H1 (cell line): ENCODE data around the gene RPP14. TPM values are rescaled to one million over a fixed set of nuclear protein-coding genes. Genes with fewer than 3 reads are reported as not detected.

Experiments used
- CTCF ChIA-PET: fragments of 300-600 bp; sonication (Branson Sonifier 250); formaldehyde crosslinking; loops from one replicate; lab custom pipeline; 2021; ENCODE audit not compliant: partially characterized antibody; lab: Charles Lee
- POLR2A ChIA-PET: fragments of 300-600 bp; sonication (Branson Sonifier 250); formaldehyde crosslinking; loops from one replicate; lab custom pipeline; 2021; ENCODE audit warnings: inconsistent platforms; ENCODE audit not compliant: partially characterized antibody; lab: Charles Lee
- DNase-seq, 2 experiments: peaks; one replicate each; pipeline versions ENCODE4 v3.0.0 to v3.0.0-alpha.2; 2010 to 2022; ENCODE audit warnings: low spot score in 2 of 2, low read depth in 1 of 2, mixed read lengths in 1 of 2
- FAIRE-seq: peaks from 2 replicates; lab custom pipeline; 2011; peaks lifted over from hg19 to GRCh38; lab: Jason Lieb, UNC
- H2AFZ ChIP-seq: 2 replicates; pipeline ENCODE4 v1.8.1; 2012; ENCODE audit warnings: low read length, inconsistent platforms
- H2AK5ac ChIP-seq: 2 replicates; pipeline ENCODE4 v1.6.1; 2013; ENCODE audit warnings: low read depth, low read length
- H2BK120ac ChIP-seq: replicated peaks from 2 replicates; pipeline ENCODE3; 2013; ENCODE audit warnings: low read depth, low read length, inconsistent platforms
- H2BK12ac ChIP-seq: 2 replicates; pipeline ENCODE4 v1.6.1; 2013; ENCODE audit warnings: low read depth, low read length
- H2BK15ac ChIP-seq: 2 replicates; pipeline ENCODE4 v1.6.1; 2013; ENCODE audit warnings: low read length
- H2BK20ac ChIP-seq: 2 replicates; pipeline ENCODE4 v1.6.1; 2013; ENCODE audit warnings: low read length
- H2BK5ac ChIP-seq: 2 replicates; pipeline ENCODE4 v1.6.1; 2013; ENCODE audit warnings: low read depth, low read length
- H3K14ac ChIP-seq: 2 replicates; pipeline ENCODE4 v1.6.1; 2013; ENCODE audit warnings: inconsistent platforms; ENCODE audit not compliant: insufficient read length
- H3K18ac ChIP-seq: 2 replicates; pipeline ENCODE4 v1.6.1; 2013; ENCODE audit warnings: low read length; ENCODE audit errors: extremely low read depth
- H3K23ac ChIP-seq: 2 replicates; pipeline ENCODE4 v1.6.1; 2013; ENCODE audit warnings: inconsistent platforms; ENCODE audit not compliant: insufficient read length
- H3K23me2 ChIP-seq: 2 replicates; pipeline ENCODE4 v1.6.1; 2013; ENCODE audit warnings: low read depth, low read length
- H3K27ac ChIP-seq: 2 replicates; pipeline ENCODE4 v1.6.1; 2011; ENCODE audit warnings: low read depth, low read length, inconsistent platforms
- H3K27me3 ChIP-seq, 4 experiments: replicated peaks in 1 of 4; 1 replicate in 1 of 4; 2 replicates in 3 of 4; pipeline versions ENCODE4 v1.6.1 to v1.8.1; 2011 to 2013; ENCODE audit warnings: low read length in 3 of 4, mild to moderate bottlenecking in 3 of 4, inconsistent platforms in 2 of 4, mixed read lengths in 2 of 4, moderate library complexity in 1 of 4; ENCODE audit not compliant: control insufficient read depth in 3 of 4, insufficient read depth in 3 of 4; ENCODE audit errors: extremely low read depth in 1 of 4
- H3K36me3 ChIP-seq, 4 experiments: 2 replicates each; pipeline versions ENCODE4 v1.6.1 to v1.8.1; 2011 to 2013; ENCODE audit warnings: mild to moderate bottlenecking in 4 of 4, low read length in 3 of 4, moderate library complexity in 2 of 4, control low read depth in 1 of 4, inconsistent platforms in 1 of 4; ENCODE audit not compliant: insufficient read depth in 4 of 4, control insufficient read depth in 2 of 4
- H3K4ac ChIP-seq: replicated peaks from 2 replicates; pipeline ENCODE3; 2013; ENCODE audit warnings: low read length, low read depth, mixed read lengths, inconsistent platforms; ENCODE audit not compliant: insufficient read length
- H3K4me1 ChIP-seq, 4 experiments: replicated peaks in 1 of 4; 1 replicate in 1 of 4; 2 replicates in 3 of 4; pipeline versions ENCODE4 v1.6.1 to v1.8.1; 2011 to 2013; ENCODE audit warnings: low read length in 3 of 4, inconsistent platforms in 2 of 4, mixed read lengths in 1 of 4; ENCODE audit not compliant: insufficient read depth in 4 of 4, control insufficient read depth in 3 of 4
- H3K4me2 ChIP-seq, 2 experiments: 2 replicates each; pipeline versions ENCODE4 v1.6.1 to v1.8.1; 2011 to 2013; ENCODE audit warnings: low read depth in 2 of 2, low read length in 2 of 2, control low read depth in 1 of 2, inconsistent platforms in 1 of 2, mild to moderate bottlenecking in 1 of 2; ENCODE audit not compliant: insufficient read depth in 1 of 2
- H3K4me3 ChIP-seq, 4 experiments: fragments of 200-600, 300-600 bp in 1 of 4; sonication (generic), shearing (Covaris generic), sonication (Bioruptor Twin) in 1 of 4; 2 replicates each; pipeline versions ENCODE4 v1.5.1 to v1.8.1; 2011 to 2016; ENCODE audit warnings: low read length in 4 of 4, low read depth in 3 of 4, control low read depth in 2 of 4, inconsistent platforms in 2 of 4, mild to moderate bottlenecking in 2 of 4, mixed read lengths in 1 of 4, moderate library complexity in 1 of 4; ENCODE audit not compliant: insufficient read depth in 2 of 4; ENCODE audit errors: extremely low read depth in 1 of 4
- H3K56ac ChIP-seq: replicated peaks from 2 replicates; pipeline ENCODE3; 2013; ENCODE audit warnings: low read depth, mild to moderate bottlenecking, mixed read lengths, low read length, inconsistent platforms; ENCODE audit not compliant: insufficient read length
- H3K79me1 ChIP-seq: 2 replicates; pipeline ENCODE4 v1.6.1; 2013; ENCODE audit warnings: low read depth, low read length, control low read depth
- H3K79me2 ChIP-seq, 2 experiments: 2 replicates each; pipeline versions ENCODE4 v1.6.1 to v1.8.1; 2012 to 2013; ENCODE audit warnings: low read length in 2 of 2, mild to moderate bottlenecking in 2 of 2, inconsistent platforms in 1 of 2; ENCODE audit not compliant: insufficient read depth in 2 of 2, control insufficient read depth in 1 of 2
- H3K9ac ChIP-seq, 4 experiments: replicated peaks in 1 of 4; 1 replicate in 1 of 4; 2 replicates in 3 of 4; pipeline versions ENCODE4 v1.6.1 to v1.8.1; 2011 to 2013; ENCODE audit warnings: low read depth in 3 of 4, low read length in 3 of 4, control low read depth in 2 of 4, mild to moderate bottlenecking in 2 of 4, moderate library complexity in 2 of 4, inconsistent platforms in 1 of 4; ENCODE audit errors: extremely low read depth in 1 of 4
- H3K9me3 ChIP-seq, 2 experiments: 2 replicates each; pipeline versions ENCODE4 v1.6.1 to v1.8.1; 2012 to 2013; ENCODE audit warnings: mild to moderate bottlenecking in 2 of 2, moderate library complexity in 2 of 2, control low read depth in 1 of 2, inconsistent platforms in 1 of 2, low read depth in 1 of 2, low read length in 1 of 2, mixed read lengths in 1 of 2; ENCODE audit not compliant: insufficient read depth in 2 of 2
- H4K20me1 ChIP-seq, 2 experiments: replicated peaks in 1 of 2; 2 replicates each; pipeline versions ENCODE3 to v1.8.1; 2011 to 2013; ENCODE audit warnings: inconsistent platforms in 2 of 2, low read length in 2 of 2, mild to moderate bottlenecking in 1 of 2; ENCODE audit not compliant: insufficient read depth in 2 of 2, control insufficient read depth in 1 of 2
- H4K5ac ChIP-seq: 2 replicates; pipeline ENCODE4 v1.6.1; 2013; ENCODE audit warnings: low read length, low read depth, mixed read lengths, inconsistent platforms; ENCODE audit not compliant: insufficient read length
- H4K8ac ChIP-seq: 2 replicates; pipeline ENCODE4 v1.8.0; 2013; ENCODE audit warnings: mild to moderate bottlenecking, moderate library complexity, low read length, inconsistent platforms; ENCODE audit not compliant: insufficient read depth; ENCODE audit errors: extremely low read depth
- H4K91ac ChIP-seq: replicated peaks from 2 replicates; pipeline ENCODE3; 2013; ENCODE audit warnings: low read length, mixed read lengths, inconsistent platforms; ENCODE audit not compliant: insufficient read length
- EP300 ChIP-seq, 2 experiments: IDR thresholded peaks; 1 replicate in 1 of 2; 2 replicates in 1 of 2; pipeline ENCODE4 v1.6.1; 2011 to 2012; ENCODE audit warnings: low read depth in 2 of 2, low read length in 2 of 2, mild to moderate bottlenecking in 2 of 2, borderline replicate concordance in 1 of 2, inconsistent platforms in 1 of 2, moderate library complexity in 1 of 2
- RAD21 ChIP-seq, 2 experiments: IDR thresholded peaks in 1 of 2; conservative IDR thresholded peaks in 1 of 2; 2 replicates each; pipeline ENCODE4 v1.6.1; 2011; ENCODE audit warnings: low read depth in 2 of 2, low read length in 2 of 2, improper control_type of control experiment in 1 of 2, inconsistent platforms in 1 of 2, mild to moderate bottlenecking in 1 of 2, moderate library complexity in 1 of 2
- RNF2 ChIP-seq: fragments of 200-900, 300-1000 bp; sonication (generic); IDR thresholded peaks from 2 replicates; pipeline ENCODE4 v1.7.1; 2016; ENCODE audit warnings: borderline replicate concordance, low read depth, mild to moderate bottlenecking, antibody characterized with exemption, low read length; ENCODE audit not compliant: poor library complexity, severe bottlenecking; ENCODE audit errors: missing control alignments
- TAF1 ChIP-seq: IDR thresholded peaks from 2 replicates; pipeline ENCODE4 v1.6.1; 2011; ENCODE audit warnings: mild to moderate bottlenecking, low read depth, low read length
- WGBS, 2 experiments: shearing (Covaris generic) in 1 of 2; methylation state at CpG; one replicate each; pipeline versions ENCODE4 v1.1.6 to v1.1.7; 2013 to 2015; ENCODE audit warnings: low lambda C conversion rate in 2 of 2, mixed read lengths in 2 of 2, inconsistent platforms in 1 of 2, low coverage in 1 of 2, missing lambda C conversion rate in 1 of 2; ENCODE audit not compliant: insufficient replicate concordance in 2 of 2, insufficient coverage in 1 of 2, insufficient read length in 1 of 2; ENCODE audit errors: extremely low coverage in 1 of 2, missing lambda C conversion rate in 1 of 2; 5-methylcytosine and 5-hydroxymethylcytosine counted together
- polyA plus RNA-seq, 7 experiments: library from polyadenylated mRNA; depleted of rRNA in 3 of 7; stranded (reverse) in 5 of 7; unstranded in 2 of 7; fragments of >200 nt in 5 of 7; fragments of 200-250 nt in 2 of 7; gene quantifications; 1 replicate in 5 of 7; 2 replicates in 1 of 7; 4 replicates in 1 of 7; pipeline versions ENCODE4 v1.2.1 to v1.2.3, GENCODE V29; 2011 to 2013; ENCODE audit warnings: missing spikeins in 2 of 7, mixed read lengths in 2 of 7
- total RNA-seq: library from RNA; stranded (reverse); fragmentation: NEBNext Ultra II Directional; extraction: Animal tissue kit (Norgen Biotek cat#: 25700); gene quantifications from 2 replicates; pipeline ENCODE4 v1.2.1, GENCODE V29; 2021
- TF ChIP-seq, protein P1 (sequence below), 3 experiments: IDR thresholded peaks; 1 replicate in 2 of 3; 2 replicates in 1 of 3; pipeline versions ENCODE4 v1.5.1 to v1.6.1; 2011; ENCODE audit warnings: low read length in 3 of 3, mild to moderate bottlenecking in 3 of 3, inconsistent platforms in 2 of 3, low read depth in 1 of 3, moderate library complexity in 1 of 3; ENCODE audit not compliant: insufficient read depth in 1 of 3; ENCODE audit errors: control extremely low read depth in 1 of 3

Gene RPP14
- total and polyA plus RNA-seq, 2 of the 8 experiments (the other 6 are each of a cell fraction or from before 2014, with no cell fraction given): 11.7 to 23.4 TPM

DNA sequence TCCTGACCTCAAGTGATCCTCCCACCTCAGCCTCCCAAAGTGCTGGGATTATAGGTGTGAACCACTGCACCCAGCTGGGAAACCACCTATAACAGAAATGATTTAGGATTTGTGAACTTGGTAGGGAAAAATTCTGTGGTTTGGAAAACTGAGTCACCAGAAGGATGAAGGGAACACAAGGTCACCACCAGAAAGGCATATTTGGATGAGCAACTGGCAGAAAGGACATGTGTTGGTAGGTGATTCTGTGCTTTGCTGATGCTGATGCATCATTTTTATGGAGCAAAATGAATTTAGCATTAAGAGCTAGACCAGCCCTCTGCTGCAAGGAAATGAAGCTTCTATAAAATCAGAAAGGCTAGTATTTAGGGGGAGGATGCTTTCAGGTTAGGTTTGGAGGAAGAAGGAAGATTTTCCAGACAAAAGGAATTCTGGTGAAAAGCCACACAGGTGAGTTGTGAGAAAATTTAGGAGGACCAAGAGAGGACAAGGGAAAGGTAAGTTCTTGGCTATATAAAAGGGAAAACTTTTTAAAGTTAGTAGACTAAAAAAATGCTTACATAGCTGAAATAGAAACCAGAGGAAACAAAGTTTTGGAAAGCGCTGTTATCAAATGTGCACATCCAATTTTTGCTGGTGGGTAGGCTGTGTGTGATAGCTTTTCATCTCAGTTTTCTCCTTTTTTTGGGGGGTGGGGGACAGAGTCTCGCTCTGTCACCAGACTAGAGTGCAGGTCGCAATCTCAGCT, 30.3 kb downstream of the RPP14 start:
- POLR2A ChIA-PET: interaction anchor here (1.9 kb wide), 1 partner anchor 10 kb away, joined by 6 read pairs; no protein-coding TSS in a partner anchor
- Histone ChIP-seq H4K91ac (no peak overlapping the region), H3K27ac (no peak overlapping the region), H3K4me2 (no peak overlapping the region), H4K20me1 (no peaks in the 10 kb centered on the region), H2BK12ac (no peak overlapping the region), H3K4ac (no peak overlapping the region), H2AFZ (no peak overlapping the region), H3K36me3 (no peaks in the 10 kb centered on the region), H3K27me3 (peaks cover 0 to 16% (median 8%) of the 10 kb centered on the region in 4 experiments; a peak in 5 of 7 replicates), H3K23me2 (peaks cover 7% of the 10 kb centered on the region; the same call in 1 of the 2 replicates), H3K4me3 (no peak overlapping the region), H4K5ac (no peak overlapping the region), H3K56ac (no peak overlapping the region), H2BK20ac (no peak overlapping the region), H2AK5ac (no peak overlapping the region), H3K79me2 (no peaks in the 10 kb centered on the region), H3K79me1 (no peaks in the 10 kb centered on the region), H2BK15ac (no peak overlapping the region), H3K4me1 (0 out of 7 replicates have a peak, but pooled peaks cover 0 to 4% (median 0%) of the 10 kb centered on the region in 4 experiments), H4K8ac (no peak overlapping the region), H3K9ac (no peak overlapping the region), H3K23ac (no peak overlapping the region), H3K18ac (no peak overlapping the region), H2BK5ac (no peak overlapping the region), H3K14ac (no peak overlapping the region), H2BK120ac (no peak overlapping the region), H3K9me3 (no peaks in the 10 kb centered on the region)
- DNase-seq: no peak
- TF ChIP-seq RAD21 (IDR thresholded peaks at IDR 0.05 in 1 of 2, conservative IDR thresholded peaks at IDR 0.05 in 1 of 2; ENCODE audit: low read depth in 2 of 2, low read length in 2 of 2): no peak
- TF ChIP-seq RNF2: no peak
- TF ChIP-seq EP300 (IDR thresholded peaks at IDR 0.05; ENCODE audit: borderline replicate concordance in 1 of 2, low read depth in 2 of 2, low read length in 2 of 2): no peak
- TF ChIP-seq, protein P1, sequence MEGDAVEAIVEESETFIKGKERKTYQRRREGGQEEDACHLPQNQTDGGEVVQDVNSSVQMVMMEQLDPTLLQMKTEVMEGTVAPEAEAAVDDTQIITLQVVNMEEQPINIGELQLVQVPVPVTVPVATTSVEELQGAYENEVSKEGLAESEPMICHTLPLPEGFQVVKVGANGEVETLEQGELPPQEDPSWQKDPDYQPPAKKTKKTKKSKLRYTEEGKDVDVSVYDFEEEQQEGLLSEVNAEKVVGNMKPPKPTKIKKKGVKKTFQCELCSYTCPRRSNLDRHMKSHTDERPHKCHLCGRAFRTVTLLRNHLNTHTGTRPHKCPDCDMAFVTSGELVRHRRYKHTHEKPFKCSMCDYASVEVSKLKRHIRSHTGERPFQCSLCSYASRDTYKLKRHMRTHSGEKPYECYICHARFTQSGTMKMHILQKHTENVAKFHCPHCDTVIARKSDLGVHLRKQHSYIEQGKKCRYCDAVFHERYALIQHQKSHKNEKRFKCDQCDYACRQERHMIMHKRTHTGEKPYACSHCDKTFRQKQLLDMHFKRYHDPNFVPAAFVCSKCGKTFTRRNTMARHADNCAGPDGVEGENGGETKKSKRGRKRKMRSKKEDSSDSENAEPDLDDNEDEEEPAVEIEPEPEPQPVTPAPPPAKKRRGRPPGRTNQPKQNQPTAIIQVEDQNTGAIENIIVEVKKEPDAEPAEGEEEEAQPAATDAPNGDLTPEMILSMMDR (IDR thresholded peaks at IDR 0.05; ENCODE audit: control extremely low read depth in 1 of 3, insufficient read depth in 1 of 3, low read depth in 1 of 3, low read length in 3 of 3): no peak
- TF ChIP-seq TAF1: no peak
- FAIRE-seq: no peak
- 94% methylated on average over 2 of the region's 3 CpGs; no CpG with 5 or more reads in 1 of the 2 experiments for WGBS, 2 experiments
- CTCF ChIA-PET: interaction anchor here (0.6 to 2.1 kb wide), 11 partner anchors 12 to 195 kb away, joined by 3 to 6 read pairs (median 4); partner anchors contain the start of gene KCTD6
